ENCODE data around the gene TRMT61A. TPM values are rescaled to one million over a fixed set of nuclear protein-coding genes. Genes with fewer than 3 reads are reported as not detected.

TRMT61A gene
- total and polyA plus RNA-seq, 2 of the 13 experiments (the other 11 are each of a cell fraction or from before 2014, with no cell fraction given), result 6.5 to 13.6 TPM

- no peak for TF ChIP-seq ZNF496 (CRISPR knock-in tag; IDR thresholded peaks at IDR 0.05; ENCODE audit: insufficient replicate concordance)
- no peak for TF ChIP-seq KLF6 (CRISPR knock-in tag; IDR thresholded peaks at IDR 0.05)
- no peak for TF ChIP-seq HDAC1 (CRISPR knock-in tag; IDR thresholded peaks at IDR 0.05)
- no peak for TF ChIP-seq RXRB (CRISPR knock-in tag; IDR thresholded peaks at IDR 0.05; ENCODE audit: borderline replicate concordance)
- TF ChIP-seq SP2 (CRISPR knock-in tag; IDR thresholded peaks at IDR 0.05), result peak; percentile 29; the same call in 1 of the 2 replicates
- TF ChIP-seq ZNF660 (CRISPR knock-in tag; IDR thresholded peaks at IDR 0.05; ENCODE audit: borderline replicate concordance, low read depth), result no peak
- no peak for TF ChIP-seq ZSCAN9 (CRISPR knock-in tag; IDR thresholded peaks at IDR 0.05; ENCODE audit: borderline replicate concordance)
- TF ChIP-seq SALL2 (CRISPR knock-in tag; IDR thresholded peaks at IDR 0.05), result no peak
- TF ChIP-seq ZNF367 (CRISPR knock-in tag; IDR thresholded peaks at IDR 0.05; ENCODE audit: borderline replicate concordance), result peak; percentile 11; the same call in 1 of the 2 replicates
- TF ChIP-seq ZBTB7B (CRISPR knock-in tag; IDR thresholded peaks at IDR 0.05), result no peak
- TF ChIP-seq TEF (CRISPR knock-in tag; IDR thresholded peaks at IDR 0.05), result no peak
- TF ChIP-seq, protein P1, sequence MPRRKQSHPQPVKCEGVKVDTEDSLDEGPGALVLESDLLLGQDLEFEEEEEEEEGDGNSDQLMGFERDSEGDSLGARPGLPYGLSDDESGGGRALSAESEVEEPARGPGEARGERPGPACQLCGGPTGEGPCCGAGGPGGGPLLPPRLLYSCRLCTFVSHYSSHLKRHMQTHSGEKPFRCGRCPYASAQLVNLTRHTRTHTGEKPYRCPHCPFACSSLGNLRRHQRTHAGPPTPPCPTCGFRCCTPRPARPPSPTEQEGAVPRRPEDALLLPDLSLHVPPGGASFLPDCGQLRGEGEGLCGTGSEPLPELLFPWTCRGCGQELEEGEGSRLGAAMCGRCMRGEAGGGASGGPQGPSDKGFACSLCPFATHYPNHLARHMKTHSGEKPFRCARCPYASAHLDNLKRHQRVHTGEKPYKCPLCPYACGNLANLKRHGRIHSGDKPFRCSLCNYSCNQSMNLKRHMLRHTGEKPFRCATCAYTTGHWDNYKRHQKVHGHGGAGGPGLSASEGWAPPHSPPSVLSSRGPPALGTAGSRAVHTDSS (CRISPR knock-in tag; conservative IDR thresholded peaks at IDR 0.05), result no peak
- no peak for TF ChIP-seq CEBPB (IDR thresholded peaks at IDR 0.05; ENCODE audit: borderline replicate concordance, low read depth, low read length)
- TF ChIP-seq TSC22D2 (CRISPR knock-in tag; IDR thresholded peaks at IDR 0.05; ENCODE audit: borderline replicate concordance), result 0 out of 2 replicates have a peak, but pooled peaks have one; percentile 42
- no peak for TF ChIP-seq KDM2A (CRISPR knock-in tag; IDR thresholded peaks at IDR 0.05; ENCODE audit: borderline replicate concordance, low read depth)
- no peak for TF ChIP-seq ZNF510 (CRISPR knock-in tag; IDR thresholded peaks at IDR 0.05; ENCODE audit: low read depth)
- TF ChIP-seq, protein P2, sequence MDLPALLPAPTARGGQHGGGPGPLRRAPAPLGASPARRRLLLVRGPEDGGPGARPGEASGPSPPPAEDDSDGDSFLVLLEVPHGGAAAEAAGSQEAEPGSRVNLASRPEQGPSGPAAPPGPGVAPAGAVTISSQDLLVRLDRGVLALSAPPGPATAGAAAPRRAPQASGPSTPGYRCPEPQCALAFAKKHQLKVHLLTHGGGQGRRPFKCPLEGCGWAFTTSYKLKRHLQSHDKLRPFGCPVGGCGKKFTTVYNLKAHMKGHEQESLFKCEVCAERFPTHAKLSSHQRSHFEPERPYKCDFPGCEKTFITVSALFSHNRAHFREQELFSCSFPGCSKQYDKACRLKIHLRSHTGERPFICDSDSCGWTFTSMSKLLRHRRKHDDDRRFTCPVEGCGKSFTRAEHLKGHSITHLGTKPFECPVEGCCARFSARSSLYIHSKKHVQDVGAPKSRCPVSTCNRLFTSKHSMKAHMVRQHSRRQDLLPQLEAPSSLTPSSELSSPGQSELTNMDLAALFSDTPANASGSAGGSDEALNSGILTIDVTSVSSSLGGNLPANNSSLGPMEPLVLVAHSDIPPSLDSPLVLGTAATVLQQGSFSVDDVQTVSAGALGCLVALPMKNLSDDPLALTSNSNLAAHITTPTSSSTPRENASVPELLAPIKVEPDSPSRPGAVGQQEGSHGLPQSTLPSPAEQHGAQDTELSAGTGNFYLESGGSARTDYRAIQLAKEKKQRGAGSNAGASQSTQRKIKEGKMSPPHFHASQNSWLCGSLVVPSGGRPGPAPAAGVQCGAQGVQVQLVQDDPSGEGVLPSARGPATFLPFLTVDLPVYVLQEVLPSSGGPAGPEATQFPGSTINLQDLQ (CRISPR knock-in tag; IDR thresholded peaks at IDR 0.05), result no peak
- no peak for TF ChIP-seq ISX (CRISPR knock-in tag; conservative IDR thresholded peaks at IDR 0.05)
- TF ChIP-seq KDM3A (CRISPR knock-in tag; IDR thresholded peaks at IDR 0.05; ENCODE audit: low read depth), result no peak
- 0 out of 2 replicates have a peak, but pooled peaks have one; percentile 29 for TF ChIP-seq ZNF274 (CRISPR knock-in tag; IDR thresholded peaks at IDR 0.05)
- TF ChIP-seq, protein P3, sequence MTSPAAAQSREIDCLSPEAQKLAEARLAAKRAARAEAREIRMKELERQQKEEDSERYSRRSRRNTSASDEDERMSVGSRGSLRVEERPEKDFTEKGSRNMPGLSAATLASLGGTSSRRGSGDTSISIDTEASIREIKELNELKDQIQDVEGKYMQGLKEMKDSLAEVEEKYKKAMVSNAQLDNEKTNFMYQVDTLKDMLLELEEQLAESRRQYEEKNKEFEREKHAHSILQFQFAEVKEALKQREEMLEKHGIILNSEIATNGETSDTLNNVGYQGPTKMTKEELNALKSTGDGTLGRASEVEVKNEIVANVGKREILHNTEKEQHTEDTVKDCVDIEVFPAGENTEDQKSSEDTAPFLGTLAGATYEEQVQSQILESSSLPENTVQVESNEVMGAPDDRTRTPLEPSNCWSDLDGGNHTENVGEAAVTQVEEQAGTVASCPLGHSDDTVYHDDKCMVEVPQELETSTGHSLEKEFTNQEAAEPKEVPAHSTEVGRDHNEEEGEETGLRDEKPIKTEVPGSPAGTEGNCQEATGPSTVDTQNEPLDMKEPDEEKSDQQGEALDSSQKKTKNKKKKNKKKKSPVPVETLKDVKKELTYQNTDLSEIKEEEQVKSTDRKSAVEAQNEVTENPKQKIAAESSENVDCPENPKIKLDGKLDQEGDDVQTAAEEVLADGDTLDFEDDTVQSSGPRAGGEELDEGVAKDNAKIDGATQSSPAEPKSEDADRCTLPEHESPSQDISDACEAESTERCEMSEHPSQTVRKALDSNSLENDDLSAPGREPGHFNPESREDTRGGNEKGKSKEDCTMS (CRISPR knock-in tag; conservative IDR thresholded peaks at IDR 0.05), result no peak
- TF ChIP-seq HHEX (CRISPR knock-in tag; IDR thresholded peaks at IDR 0.05), result no peak
- TF ChIP-seq YEATS4 (CRISPR knock-in tag; IDR thresholded peaks at IDR 0.05; ENCODE audit: borderline replicate concordance), result no peak
- no peak for TF ChIP-seq ARHGAP35 (CRISPR knock-in tag; IDR thresholded peaks at IDR 0.05; ENCODE audit: borderline replicate concordance)
These were observed 33.1 kb downstream of the TRMT61A start (continued) for GRCh38 chr14:103562179-103562428.
